GM18511 (cell line): ENCODE data around the gene NR6A1.

ENCODE experiments used
- ATAC-seq: cut with Tn5 transposase; IDR thresholded peaks from one replicate; pipeline ENCODE4 v1.9.1; 2021; ENCODE audit warnings: mild to moderate bottlenecking, moderate library complexity; ENCODE audit not compliant: unreplicated experiment

The NR6A1 gene

DNA sequence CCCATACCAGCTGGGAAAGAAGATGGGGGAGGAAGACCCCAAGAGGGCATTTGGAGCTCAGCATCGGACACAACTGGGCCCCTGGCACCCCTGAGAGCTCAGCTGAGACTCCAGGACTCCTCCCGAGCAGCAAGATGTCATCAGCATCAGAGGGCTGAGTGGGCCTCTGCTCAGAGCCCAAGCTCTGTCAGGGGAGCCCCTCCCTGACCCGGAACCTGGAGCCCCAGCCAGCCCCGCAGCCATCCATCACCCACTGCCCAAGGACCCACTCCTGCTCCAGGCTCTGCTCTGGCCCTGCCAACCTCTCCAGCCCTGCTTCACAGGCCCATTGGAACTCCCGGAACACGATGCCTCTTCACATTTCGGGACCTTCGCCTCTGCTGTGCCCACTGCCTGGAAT is 273.7 kb downstream of the NR6A1 start:
- ATAC-seq, result no peak

DNA sequence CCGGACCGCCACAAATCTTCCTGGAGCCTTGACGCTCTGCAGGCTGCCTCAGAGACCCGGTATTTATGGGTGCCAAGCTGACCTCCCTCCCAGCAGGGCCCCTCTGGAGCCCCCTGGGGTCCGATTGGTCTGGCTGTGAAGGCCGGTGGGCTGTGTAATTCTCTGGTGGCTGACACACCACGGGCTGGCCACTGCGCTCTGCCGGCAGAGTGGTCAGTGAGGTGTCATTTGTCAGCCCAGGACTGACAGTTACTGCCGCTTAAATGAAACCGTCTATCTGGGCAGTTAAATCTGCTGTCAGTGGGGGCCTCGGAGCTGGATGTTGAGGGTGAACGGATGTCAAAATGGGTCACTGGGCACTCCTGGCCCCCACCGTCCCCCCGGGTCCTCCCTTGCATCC is 274.6 kb downstream of the NR6A1 start:
- no peak for ATAC-seq

DNA sequence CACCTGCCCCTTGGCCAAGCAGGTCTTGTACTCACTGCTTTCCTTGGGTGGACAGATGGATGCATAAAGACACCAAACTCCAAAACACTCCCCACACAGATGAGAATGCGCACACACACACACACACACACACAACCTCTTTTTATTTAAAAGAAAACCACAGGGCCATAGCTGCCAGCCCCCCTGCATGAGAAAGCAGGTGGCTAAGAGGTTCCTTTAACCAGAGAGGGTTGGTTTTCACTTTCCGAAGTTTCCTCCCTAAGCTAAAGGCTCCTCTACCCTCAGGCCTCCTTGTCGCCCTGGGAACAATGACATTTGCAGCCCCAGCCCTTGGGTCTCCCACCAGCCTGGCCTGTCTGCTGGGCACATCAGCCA is 275.0 kb downstream of the NR6A1 start:
- ATAC-seq, result no peak

DNA sequence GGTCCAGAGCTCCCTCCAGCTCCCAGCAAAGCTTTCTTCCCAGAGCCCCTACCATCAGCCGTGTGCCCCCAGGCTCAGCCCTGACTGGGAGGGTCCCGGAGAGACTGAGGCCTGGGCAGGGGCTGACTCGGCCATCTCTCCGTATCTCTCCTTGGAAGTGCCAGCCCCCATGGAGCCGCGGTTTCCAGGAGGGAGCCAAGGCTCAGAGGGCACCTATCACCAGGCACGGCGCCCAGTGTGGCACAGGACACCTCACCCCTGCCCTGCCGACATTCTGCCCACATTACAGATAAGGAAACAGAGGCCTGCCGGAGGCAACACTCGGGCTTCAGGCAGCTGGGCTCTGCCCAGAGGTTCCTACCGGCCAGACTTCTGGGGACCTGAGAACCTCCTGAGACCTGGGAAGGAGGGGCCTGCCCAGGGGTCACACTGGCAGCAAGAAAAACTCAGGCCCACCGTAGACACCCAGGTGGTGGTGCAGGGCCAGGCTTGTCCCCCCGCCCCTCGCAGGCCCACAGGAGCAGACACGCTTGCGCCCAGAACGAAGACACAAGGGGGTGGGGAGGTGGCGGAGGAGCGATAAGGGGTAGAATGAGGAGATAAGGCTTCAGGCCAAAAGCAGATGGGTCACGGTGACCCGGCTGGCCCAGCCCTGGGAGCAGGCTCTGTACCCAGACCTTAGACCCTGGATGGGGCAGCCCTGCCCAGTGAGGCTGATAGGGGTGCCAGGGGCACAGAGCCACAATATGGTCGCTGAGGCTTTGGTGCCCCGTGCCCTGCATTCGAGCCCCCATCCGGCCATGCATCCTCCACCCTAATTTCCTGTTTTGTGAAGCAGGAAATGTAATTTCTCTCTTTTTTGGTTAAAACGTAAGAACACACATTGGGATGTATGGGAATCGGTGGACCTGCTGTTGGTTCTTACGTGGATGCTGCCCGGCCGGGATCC is 275.7 kb downstream of the NR6A1 start:
- ATAC-seq, result no peak

DNA sequence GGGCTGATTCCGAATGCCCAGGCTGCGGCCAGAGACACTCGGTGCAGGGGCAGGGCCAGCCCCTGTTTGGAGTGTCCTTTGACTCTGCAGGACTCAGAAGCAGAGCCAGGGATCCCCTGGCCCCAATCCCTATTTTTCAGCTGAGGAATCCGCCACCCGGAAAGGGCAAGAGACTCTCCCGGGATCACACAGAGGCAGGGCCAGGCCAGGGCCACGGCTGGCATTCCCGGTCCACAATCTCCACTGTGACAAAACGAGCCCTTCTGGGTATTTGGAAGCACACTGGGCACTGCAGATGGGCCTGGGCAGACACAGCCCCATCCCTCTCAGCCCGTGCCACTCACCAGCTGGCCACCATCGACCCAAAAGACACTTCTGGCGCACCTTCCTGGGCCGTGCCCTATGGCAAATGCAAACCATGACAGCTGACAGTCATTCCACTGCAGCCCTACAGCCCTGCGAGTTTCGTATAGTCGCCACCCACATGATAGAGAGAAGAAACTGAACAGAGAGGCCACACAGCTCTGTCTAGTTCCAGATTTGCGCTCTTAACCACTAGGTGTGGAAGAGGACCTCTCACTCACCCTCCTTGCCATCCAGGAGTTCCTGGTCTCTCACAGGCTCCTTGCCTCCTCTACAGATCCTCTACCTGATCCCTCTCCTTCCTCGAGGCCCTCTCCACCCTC is 277.2 kb downstream of the NR6A1 start:
- ATAC-seq, result peak; percentile 71

DNA sequence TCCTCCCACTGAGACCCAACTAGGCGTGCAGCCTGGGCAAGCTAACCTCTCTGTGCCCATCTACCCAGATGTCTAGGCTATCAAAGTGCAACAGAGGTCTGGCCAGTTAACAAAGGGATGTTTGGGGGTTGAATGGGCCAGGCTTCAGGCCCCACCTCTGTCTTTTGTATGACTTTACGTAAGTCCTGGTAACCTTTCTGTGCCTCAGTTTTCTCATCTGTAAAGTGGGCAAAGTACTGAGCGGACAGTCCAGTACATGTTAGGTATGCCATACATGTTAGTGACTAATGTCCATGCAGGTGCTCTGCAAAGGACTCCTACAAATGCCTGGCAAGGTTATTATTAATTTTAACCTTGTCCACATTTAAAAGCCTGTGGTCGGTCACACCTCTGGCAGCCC is 277.9 kb downstream of the NR6A1 start:
- ATAC-seq, result no peak

DNA sequence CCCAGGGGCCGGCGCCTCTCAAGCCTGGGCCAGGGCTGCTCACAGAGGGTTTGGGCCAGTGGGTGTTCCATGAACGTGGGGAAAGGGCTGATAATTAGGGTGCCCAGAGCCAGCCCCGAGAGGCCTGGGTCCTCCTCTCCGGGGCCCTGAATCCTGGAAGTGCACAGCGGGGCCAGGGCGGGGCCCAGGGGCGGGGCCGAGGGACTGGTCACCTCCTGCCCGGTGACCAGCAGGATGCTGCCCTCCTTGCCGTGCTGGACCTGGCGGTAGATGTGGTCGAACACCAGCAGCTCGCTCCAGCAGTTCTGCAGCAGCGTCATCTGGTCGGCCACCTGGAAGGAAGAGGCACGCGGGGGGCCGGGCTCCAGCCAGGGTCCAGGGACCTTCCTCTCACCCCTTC is 278.3 kb downstream of the NR6A1 start:
- no peak for ATAC-seq

DNA sequence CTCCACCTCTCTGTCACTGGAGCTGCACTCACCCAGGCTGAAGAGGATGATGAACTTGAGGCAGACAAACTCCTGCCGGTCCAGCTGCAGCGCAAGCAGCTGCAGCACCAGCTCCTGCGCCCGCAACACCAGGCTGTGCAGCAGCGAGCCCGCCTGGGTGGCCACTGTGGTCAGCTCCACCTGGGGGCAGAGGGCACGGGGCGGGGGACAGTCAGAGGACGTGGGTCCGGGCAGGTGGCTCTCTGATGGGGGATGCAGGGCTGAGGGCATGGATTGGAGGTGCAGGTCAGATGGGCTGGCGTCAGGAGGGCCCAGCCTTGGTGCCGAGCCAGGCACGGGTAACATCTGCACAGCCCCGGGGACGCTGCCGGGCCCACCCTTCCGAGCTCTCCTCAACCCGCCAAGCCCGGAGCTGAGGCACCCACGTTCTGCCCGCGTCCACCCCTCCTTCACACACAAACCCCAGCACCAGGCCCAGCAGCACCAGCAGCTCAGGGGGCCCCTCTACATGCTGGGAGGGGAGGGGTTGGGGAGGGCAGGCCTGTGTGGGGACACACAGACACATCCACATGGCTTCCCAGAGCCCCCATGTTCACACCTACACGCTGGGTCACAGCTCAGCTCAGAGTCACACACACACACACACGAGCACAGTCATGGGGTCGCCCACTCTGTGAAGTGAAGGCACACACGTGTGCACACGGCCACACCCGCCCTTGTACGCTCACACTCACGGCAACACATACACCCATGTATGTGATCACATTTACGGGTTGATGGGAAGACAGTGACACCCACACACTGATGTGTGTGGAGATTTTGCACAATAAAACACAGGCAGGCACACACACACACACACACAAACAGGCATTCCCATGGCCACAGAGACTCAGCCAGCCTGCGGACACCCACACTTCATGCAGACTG is 279.8 kb downstream of the NR6A1 start:
- no peak for ATAC-seq

DNA sequence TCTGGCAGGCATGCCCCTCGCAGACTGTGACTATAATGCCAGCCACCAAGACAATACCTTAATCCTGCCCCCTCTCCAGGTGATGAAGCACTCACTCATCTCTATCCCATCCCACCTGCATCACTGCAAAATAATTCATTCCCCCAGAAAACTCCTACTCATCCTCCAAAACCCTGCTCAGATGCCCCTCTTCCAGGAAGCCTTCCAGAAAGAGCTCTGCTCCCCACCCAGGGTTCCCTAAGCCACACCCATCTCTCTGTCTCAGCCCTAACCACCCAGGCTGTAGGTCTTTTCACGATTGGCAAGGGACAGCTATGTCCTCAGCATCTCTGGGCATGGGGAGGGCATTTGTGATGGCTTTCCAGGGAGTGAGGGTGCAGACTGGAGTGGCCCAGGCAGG is 281.1 kb downstream of the NR6A1 start:
- no peak for ATAC-seq

DNA sequence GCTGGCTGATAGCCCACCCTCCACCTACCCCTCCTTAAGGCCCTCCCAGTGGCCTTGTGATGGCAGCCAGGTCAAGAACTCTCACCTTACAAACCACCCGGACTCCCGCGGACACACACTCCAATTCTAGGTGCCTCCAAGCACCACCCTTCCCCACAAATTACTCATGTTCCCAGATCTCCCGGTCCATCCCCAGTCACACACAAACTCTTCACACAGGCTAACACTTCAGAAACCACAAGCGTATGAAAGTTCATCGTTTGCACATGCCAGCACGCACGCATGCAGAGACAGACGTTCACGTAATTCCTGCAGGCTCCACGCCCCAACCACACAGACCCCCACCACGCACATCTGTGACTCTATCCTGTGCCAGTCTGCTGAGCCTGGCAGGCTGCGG is 281.9 kb downstream of the NR6A1 start:
- no peak for ATAC-seq

DNA sequence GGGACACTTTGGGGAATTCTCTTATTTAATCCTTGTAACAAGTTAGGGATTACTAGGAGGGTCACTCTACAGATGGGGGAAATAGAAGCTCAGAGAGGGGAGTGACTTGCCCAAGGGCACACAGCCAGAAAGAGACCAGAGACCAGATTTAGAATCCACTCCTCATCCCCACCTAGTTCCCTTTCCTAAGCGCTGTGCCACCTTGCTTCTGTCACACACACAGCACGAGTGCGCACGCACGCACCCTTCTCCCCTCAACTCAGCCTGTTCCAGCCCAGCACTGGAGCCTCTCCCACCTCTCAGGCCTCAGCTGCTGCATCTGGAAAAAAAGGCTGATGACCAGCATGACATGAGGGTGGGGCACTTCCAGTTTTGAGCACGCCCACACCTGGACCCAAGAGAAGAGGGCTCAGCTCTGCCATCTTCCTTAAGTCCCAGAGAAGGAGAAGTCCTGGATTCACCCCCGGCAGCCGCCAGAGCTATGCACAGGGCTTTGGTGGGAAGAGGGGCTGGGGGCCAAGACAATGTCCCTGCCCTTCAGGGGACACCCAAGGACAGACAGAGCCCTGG is 282.4 kb downstream of the NR6A1 start:
- ATAC-seq, result no peak

DNA sequence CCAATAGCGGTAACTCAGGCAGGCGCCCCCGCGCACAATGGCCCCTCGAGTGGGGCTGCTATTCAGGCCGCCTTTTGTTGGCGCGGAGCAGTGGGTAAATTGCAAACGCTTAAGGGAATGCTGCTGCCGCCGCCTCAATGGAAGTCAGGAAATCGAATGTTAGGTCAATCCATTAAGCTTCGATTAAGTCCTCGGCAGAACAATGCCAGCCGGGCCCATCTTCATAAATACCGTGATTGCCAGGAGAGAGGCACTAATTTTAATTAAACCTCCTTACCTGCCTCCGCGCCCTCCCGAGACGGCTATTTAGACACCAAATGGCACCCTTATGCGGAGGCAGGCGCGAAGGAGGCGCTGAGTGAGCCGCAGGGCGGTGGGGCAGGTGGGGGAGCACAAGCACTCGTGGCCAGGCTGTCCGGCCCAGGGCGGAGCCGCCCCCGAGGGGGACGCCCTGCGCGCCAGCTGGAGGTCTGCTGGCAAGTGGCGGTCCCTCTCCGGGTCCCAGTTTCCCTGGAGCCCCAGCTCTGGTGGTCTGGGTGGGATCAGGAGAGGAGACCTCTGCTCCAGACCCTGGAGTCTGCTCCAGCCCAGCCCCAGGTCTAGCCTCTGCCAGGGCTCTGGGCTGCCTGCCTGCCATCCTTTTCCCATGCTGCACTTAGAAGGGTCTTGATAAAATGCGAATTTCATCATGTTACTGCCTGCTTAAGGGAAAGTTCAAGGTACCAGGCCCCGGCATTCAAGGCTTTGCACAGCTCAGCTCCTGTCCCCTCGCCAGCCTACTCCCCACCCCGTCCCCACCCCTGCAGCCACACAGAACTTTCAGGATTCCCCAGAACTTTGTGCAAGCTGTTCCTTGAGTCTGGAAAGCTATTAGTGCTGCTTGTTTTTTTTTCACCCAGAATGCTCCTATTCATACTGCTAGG is 283.6 kb downstream of the NR6A1 start:
- no peak for ATAC-seq

DNA sequence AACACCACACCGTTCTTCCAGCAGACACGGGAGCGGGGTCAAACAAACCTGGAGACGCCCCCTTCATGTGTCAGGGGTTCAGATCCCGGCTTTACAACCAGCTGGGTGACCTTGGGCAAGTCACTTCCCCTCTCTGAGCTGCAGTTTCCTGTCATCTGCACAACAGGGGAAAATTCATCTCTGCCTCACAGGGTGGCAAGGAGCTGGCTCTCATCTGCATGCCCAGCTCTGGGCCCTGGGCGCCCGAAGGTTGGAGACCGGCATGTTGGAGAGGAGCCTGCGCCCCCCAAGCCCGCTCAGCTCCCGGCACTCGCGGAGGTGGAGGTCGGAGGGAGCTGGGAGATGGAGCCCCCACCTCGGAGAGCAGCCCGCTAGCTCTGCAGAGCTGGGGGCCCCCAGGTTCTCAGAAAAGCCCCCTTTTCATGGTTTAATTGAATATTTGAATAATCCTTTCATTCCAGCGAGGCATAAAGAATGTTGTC is 284.3 kb downstream of the NR6A1 start:
- no peak for ATAC-seq

DNA sequence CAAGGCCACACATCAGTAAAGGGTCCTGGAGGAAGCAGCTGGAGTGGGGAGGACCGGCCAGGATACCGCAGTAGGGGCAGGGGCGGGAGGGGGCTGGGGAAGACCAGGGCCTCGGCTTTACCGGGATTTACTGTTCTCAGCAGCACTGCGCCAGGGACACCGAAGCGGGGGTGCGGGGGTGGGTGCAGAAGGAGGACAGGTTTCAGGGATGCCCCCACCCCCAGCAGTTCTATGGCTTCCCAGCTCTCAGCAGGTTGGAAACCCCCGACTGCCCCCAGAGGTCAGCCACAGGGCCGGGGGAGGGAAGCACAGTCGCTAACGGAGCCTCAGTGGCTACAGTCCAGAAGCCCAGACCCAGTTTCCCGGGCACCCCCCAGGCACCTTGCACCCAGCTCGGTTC is 285.2 kb downstream of the NR6A1 start:
- ATAC-seq, result no peak

DNA sequence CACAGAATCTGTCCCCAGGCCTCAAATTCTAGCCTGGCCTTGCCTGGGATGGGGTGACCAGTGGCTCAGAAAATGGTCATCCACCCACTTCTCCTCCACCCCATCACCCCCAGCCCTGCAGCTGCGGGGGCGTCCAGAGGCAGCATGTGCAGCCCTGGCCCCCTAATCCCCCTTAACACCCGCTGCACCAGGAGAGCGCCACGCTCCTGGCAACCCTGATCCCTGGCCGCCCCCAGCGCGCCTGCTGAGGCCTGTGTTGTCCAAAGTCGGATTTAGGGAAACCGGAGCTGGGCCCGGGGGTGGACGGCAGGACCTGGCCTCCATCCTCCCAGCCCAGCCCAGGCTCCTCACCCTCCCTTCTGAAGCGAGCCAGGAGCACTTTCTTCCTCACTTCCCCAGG is 285.9 kb downstream of the NR6A1 start:
- no peak for ATAC-seq

DNA sequence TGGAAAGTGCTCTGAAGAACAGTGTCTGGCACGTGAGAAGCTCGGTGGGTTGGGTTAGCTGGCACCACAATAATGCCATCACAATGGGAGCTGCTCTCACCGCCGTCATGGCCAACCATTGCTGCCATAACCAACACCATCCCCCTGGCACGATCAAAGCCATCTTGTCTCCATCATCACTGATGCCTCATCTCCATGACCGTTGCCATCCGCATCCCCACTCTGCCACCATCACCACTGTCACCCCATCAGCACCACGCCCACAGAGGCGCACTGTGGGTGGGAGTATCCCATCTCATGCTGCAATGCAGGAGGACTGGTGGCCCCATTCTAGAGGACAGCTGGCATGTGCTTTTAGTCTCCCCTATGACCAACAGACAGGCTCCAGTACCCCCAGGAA is 287.6 kb downstream of the NR6A1 start:
- no peak for ATAC-seq

DNA sequence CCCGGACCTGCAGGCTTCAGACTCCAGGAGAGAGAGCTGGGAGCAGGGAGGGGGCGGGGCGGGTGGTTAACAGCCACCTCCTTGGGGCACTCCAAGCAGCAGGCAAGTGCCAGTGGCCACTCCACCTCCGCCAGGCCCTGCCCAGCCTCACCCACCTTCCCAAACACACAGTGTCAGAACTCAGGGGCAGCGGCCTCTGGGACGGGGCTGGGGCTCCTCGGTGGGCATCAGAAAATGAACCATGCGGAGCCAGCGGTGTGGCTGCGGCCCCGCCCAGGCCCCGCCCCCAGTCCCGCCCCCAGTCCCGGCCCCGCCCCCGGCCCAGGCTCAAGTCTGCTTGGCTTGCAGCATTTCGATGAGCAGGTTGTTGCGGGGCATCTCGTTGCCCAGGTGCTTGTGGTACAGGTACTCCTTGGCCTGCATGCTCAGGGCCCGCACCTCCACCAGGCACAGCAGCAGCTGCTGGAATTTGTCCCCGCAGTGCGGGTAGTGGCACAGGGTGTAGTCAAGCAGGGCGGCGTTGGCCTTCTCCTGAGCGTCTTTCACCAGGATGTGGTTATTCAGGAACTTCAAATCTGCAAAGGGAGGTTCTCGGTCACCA is 288.6 kb downstream of the NR6A1 start:
- ATAC-seq, result no peak

DNA sequence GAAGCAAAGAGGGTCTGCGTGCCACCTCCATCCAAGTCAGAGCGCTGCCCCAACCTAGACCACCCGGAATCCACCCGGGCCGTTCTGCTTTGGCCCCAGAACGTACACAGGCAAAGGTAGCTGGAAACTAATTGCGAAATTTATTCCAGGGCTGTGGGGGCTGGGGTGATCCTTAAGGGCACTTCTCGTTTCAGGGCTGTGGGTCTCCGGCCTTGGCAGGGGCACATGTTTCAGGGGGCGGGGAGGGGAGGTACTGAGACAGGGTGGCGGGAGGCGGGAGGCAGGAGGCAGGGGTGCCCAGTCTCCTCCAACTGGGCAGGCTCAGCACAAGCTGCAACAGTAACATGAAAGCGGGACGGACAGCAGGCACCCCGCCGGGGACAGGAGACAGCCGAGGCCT is 290.0 kb downstream of the NR6A1 start:
- no peak for ATAC-seq

DNA sequence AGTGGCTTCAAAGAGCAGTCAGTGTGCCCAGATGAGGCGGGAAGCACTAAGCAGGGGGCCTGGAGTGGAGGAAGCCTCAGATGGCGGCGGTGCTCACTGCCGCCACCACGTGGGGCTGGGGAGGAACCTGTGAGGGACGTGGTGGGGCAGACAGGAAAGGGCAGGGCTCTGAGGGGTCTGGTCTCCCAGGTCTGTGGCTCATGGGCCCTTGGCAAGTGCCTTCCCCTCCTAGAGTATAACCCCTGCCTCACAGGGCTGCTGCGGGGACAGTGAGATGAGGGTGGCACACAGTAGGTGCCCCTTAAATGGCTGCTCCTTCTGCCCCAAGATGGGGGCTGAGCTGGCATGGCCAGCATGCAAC is 290.5 kb downstream of the NR6A1 start:
- ATAC-seq, result no peak
